HG02973 (cell line): ENCODE results near the gene SETD1A.
A peak's percentile ranks its signal among the peaks of the same experiment; 100 is the strongest.

Source experiments
- ATAC-seq: cut with Tn5 transposase; IDR thresholded peaks from one replicate; pipeline ENCODE4 v1.9.1; 2021; ENCODE audit warnings: moderate library complexity; ENCODE audit not compliant: unreplicated experiment

SETD1A gene

DNA sequence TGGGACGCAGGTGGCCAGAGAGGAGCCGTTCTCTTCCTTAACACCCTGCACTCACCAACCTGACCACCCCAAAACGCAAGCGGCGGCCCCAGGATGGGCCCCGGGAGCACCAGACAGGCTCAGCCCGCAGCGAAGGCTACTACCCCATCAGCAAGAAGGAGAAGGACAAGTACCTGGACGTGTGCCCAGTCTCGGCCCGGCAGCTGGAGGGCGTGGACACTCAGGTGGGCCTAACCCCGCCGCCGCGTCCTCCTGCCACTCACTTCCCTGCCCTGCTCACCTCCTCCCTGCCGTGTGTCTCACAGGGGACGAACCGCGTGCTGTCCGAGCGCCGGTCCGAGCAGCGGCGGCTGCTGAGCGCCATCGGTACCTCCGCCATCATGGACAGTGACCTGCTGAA lies 22.9 kb downstream of the SETD1A start:
- ATAC-seq, result no peak

DNA sequence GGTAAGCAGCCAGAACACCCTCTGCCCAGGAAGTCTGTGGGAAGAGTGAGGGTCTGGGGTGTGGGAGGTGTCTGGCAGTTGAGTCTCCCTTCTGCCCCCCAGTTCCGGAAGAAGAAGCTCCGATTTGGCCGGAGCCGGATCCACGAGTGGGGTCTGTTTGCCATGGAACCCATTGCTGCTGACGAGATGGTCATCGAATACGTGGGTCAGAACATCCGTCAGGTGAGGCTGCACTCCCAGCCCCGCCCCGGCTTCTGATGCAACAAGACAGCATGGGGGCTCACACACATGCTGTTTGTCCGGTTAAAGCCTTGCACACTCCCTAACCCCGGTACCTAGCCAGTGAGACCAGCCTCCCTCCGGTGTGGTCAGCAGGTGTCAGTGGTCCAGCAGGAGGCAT lies 23.4 kb downstream of the SETD1A start:
- no peak for ATAC-seq

DNA sequence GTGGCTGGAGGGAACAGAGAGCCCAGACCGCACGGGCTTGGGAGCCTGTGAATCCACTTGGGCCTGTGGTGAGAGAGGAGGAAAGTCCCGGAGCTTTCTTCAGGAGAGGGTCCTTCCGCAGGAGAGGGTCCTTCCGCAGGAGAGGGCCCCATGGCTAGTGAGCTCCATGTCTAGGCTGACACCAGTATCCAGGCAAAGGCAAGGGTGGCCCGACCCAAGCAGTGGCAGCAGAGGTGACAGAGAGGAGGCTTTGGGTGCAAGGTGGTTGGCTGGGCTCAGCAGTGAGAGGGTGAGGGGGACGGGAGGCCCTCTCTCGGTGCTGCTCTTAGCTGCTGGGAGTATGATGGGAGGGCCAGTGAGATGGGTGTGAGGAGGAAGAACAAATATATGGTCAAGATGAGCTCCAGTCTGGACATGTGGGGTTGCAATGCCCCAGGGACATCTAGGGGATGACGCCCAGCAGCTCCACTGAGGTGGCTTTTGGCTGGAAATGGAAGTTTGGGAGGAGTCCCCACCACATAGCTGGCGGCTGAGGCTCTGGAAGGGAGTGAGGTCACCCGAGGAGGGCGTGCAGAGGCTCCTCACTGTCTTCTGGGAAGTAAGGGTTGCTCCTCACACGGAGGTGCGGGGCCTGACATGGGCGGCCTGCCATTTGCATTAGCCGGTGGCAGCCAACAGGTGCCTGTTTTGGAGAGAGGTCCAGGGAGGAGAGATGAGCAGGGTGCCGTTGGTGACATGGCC lies 25.2 kb downstream of the SETD1A start:
- ATAC-seq, result no peak

DNA sequence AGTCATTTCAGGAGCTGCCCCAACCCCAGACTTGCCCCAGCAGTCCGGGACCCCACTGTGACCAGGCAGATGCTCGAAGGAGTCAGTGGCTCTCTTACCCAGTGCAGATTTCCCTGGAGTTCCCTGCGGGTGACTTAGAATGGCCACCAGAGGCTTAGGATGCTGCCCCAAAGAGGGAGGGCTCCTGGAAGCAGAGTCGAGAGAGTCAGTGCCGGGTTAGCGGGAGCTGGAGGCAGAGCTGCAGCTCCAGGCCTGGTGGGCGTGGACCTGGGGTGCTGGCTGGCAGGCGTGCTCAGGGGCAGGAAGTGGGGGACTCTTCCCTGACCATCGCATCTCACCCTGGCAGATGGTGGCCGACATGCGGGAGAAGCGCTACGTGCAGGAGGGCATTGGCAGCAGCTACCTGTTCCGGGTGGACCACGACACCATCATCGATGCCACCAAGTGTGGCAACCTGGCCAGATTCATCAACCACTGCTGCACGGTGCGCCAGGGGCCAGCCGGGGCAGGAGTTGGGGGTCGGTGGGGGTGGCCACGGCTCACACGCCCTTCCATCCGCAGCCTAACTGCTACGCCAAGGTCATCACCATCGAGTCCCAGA lies 25.8 kb downstream of the SETD1A start:
- no peak for ATAC-seq

DNA sequence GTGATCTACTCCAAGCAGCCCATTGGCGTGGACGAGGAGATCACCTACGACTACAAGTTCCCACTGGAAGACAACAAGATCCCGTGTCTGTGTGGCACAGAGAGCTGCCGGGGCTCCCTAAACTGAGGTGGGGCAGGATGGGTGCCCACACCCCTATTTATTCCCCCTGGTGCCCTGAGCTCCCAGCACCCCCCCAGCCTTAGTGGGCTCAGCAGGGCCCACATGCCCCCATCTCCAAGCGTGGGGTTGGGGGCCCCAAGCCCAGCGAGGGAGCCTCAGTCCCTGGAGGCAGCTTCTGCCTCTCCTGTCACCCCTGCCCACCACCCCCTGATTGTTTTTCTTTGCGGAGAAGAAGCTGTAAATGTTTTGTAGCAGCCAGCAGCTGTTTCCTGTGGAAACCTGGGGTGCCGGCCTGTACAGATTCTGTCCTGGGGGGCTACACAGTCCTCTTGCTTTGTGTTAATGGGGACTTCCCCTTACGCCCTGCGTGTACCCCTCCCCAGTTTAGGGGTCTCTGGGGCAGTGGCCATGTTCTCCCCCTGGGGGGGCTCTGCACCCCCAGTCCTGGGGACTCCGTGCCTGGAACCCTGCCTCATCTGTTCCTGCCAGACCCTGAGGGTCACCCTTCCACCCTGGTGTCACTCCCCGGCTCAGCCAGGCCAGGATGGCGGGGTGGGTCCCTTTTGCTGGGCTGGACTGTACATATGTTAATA lies 26.5 kb downstream of the SETD1A start:
- ATAC-seq, result no peak

DNA sequence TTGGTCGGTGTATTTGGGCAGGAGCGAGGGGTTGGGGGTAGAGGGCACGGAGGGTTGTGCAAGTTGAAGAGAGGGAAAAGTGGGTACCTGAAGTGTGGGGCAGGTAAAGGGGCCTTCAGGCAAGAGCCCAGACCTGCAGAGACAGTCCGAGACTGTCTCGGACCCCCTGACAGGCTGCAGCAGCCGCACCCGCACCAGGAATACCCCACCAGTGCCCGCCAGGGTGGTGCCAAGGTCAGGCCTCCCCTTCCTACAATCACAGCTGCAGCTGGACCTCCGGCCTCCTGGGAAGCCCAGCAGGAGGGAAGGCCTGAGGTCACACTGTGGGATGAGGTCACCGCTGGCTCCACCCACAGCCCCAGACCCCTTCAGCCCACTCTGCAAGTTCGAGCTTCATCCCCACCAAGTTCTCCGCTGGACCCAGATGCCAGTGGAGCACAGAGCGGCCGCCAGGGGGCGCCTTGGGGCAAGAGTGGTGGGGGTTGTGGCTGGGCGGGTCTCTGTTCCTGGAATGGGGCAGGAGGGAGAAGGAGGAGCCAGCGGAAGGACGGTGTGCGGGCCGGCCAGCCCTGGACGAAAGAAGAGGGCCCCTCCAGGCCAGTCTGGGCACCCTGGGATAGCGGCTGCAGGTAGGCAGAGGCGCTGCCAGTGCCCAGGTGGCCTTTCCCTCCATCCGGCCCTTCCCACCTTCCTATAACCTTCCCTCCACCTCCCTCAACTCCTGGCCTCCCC lies 27.3 kb downstream of the SETD1A start, which contains the start of gene HSD3B7:
TSS of gene HSD3B7 (plus strand) at position 539 of the 732 bp plus-strand sequence. CDS start 452 bp downstream, outside the sequence.
- ATAC-seq, result no peak

DNA sequence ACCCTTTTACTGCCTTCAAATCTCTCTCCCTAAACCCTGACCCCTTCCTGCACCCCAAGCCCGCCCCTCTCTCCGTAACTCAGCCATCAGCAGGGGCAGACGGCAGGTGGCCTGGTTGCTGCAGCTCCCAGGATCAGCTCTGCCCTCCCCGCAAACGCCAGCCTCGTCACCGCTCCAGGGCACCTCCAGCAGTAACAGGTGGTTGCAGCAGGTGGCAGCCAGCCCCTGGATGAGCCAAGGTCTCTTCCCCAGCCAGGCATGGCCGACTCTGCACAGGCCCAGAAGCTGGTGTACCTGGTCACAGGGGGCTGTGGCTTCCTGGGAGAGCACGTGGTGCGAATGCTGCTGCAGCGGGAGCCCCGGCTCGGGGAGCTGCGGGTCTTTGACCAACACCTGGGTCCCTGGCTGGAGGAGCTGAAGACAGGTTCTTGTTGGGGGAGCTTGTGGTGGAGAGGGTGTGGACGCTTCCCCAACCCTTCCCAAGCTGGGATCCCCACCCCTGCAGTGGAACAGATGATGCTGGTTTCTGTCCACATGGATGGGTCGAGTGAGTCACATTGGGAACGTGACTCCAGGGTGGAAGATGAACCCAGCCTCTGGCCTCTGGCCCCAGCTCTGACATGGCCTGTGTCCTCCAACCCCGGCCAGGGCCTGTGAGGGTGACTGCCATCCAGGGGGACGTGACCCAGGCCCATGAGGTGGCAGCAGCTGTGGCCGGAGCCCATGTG lies 28.0 kb downstream of the SETD1A start:
- no peak for ATAC-seq

DNA sequence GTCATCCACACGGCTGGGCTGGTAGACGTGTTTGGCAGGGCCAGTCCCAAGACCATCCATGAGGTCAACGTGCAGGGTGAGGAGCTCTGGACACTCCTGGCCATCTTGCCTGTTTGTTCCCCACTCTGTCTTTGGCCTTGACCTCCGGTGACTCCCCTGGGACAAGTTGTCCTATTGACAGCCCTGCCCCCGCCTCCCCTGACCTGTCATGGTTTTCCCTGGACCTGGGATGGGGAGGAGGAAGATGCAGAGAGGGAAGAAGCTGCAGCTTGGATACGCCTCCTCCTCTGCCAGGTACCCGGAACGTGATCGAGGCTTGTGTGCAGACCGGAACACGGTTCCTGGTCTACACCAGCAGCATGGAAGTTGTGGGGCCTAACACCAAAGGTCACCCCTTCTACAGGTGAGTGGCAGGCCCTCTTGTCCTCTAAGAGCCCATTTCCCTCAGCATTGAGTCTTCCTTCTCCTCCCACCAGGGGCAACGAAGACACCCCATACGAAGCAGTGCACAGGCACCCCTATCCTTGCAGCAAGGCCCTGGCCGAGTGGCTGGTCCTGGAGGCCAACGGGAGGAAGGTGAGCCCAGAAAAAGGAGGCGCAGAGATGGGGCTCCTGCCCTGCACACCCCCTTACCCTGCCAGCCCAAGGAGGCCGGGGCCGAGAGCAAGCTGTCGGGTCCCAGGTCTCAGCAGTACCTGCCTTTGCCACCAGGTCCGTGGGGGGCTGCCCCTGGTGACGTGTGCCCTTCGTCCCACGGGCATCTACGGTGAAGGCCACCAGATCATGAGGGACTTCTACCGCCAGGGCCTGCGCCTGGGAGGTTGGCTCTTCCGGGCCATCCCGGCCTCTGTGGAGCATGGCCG lies 28.8 kb downstream of the SETD1A start:
- ATAC-seq, result no peak

DNA sequence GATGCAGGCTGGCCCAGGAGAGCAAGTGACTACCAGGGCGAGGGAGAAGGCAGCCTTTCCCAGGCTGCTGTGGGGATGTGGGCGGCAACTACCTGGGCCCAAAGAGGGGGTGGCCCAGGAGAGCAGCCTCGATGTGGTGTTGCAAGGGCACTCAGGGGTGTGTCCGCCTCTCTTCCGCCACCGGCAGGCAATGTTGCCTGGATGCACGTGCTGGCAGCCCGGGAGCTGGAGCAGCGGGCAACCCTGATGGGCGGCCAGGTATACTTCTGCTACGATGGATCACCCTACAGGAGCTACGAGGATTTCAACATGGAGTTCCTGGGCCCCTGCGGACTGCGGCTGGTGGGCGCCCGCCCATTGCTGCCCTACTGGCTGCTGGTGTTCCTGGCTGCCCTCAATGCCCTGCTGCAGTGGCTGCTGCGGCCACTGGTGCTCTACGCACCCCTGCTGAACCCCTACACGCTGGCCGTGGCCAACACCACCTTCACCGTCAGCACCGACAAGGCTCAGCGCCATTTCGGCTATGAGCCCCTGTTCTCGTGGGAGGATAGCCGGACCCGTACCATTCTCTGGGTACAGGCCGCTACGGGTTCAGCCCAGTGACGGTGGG lies 30.1 kb downstream of the SETD1A start:
- no peak for ATAC-seq

DNA sequence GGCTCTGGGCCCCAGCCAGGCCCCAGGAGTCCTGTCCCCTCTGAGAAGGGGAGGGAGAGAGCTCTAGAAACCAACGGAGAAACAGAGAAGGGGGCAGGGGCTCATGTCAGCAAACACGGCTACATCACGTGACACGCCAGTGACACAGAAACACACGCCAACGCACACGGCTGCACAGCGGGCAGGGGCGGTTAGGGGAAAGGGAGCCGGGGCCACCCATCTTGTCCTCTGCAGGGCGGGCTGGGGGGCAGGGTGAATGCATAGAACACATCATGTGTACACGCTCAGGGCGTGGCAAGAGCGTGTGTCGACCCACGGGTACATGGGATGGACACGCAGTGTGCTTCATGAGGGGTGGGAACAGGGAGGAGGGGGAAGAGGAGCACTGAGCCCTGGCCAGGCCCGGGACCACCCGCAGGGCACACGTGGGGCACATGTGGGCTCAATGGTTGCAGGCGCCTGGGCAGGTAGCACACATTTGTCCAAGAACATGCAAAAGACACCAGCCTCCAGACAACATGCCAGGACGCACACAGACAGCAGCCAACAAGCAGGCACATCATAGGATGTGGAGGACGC lies 32.0 kb downstream of the SETD1A start:
- ATAC-seq, result no peak

DNA sequence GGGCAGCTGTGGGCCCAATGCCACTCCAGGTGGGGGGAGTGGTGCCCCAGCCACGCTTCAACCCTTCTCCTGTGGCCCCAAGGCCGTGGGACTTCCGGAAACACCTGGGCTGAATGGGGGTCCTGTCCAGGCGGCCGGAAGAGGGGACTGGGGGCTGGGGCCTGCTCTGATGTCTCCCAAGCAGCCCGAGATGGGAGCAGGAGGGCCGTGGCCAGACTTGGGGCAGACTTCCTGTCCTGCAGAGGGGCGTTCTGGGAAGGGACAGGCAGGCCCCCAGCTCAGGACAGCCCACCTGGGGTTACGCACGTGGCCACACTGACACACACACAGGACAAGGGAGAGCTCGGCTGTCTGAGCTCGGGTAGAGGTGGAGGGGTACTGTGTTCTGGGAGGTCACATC lies 32.6 kb downstream of the SETD1A start:
- ATAC-seq, result no peak

DNA sequence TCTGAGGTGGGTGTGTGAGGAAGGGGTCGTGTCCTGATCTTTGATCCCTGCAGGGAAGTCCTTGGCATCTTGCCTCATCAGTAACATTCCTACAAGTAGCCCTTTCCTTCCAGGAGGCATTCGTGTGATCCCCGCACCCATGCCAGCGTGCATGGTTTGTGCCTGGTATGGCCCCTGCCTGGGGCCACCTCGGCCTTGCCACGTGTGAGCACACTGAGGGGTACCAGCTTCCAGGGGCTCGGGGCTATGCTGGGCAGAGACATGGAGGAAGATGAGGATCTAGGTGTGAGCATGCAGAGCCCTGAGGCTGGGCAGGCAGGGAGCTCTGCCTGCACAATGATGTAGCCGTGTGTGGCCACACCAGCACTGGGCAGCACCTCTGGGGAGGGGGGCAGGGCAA lies 33.5 kb downstream of the SETD1A start:
- no peak for ATAC-seq

DNA sequence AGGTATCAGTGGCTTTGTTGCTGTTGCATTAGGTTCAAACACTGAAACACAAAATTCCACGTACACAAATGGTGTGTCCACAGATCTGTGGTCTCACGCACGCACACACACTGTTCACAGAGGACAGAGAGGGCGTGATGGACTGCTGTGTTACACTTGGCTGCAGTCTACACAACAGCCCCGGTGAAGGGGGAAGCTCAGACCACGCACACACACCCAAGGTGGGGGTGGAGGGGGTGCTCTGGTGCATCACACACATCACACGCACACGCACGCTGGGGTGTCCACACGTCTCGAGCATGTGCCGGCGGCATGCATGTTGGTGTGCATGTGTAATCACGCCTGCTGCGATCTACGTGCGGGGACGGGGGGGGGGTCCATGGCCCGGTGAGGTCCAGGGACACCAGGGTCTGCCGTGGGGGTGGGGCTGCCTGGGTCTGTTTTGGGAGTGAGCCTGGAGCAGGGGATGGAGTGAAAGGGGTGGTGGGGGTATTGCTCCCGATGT lies 34.8 kb downstream of the SETD1A start:
- ATAC-seq, result no peak

DNA sequence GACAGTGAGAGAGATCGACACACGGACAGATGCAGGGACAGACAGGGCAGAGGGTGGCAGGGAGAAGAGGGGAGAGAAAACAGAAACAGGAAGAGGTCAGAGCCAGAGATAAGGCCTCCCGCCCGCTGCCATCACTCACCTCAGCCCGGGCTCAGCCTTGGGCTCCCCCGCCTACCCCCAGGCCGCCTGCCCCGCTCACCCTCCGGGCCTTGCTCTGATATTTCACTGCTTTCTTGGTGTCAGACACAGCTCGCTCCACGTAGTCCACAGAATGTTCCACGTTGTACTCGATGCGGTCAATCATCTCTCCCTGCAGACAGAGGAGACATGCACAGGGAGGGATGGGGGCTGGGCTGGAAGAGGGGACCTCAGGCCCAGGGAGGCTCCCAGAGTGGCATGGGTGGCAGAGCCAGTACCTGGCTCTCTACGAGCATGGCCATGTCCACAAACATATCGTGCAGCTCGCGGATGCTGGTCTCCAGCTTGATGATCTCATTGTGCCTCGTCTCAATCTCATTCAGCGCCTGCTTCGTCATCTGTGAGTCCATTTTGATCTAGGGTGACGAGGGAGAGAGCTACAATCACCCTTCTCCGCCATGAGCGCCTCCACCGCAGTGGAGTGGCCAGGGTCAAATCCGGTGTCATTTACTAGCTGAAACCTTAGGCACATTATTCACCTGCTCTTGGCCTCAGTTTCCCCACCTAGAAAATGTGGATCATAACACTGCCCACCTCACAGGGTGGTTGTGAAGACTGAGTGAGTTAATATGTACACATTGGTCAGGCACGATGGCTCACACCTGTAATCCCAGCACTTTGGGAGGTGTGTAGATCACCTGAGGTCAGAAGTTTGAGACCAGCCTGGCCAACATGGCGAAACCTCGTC lies 35.6 kb downstream of the SETD1A start:
- no peak for ATAC-seq

DNA sequence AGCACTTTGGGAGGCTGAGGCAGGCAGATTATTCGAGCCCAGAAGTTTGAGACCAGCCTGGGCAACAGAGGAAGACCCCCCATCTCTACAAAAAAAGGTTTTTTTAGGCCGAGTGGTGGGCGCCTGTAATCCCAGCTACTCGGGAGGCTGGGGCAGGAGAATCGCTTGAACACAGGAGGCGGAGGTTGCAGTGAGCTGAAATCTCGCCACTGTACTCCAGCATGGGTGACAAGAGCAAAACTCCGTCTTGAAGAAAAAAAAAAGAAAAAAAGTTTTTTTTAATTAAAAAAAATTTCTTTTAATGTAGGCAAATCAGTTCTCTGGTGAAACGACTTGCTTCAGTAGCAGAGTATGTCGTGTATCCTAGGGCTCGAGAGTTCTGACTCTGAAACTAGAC lies 38.4 kb downstream of the SETD1A start:
- no peak for ATAC-seq

DNA sequence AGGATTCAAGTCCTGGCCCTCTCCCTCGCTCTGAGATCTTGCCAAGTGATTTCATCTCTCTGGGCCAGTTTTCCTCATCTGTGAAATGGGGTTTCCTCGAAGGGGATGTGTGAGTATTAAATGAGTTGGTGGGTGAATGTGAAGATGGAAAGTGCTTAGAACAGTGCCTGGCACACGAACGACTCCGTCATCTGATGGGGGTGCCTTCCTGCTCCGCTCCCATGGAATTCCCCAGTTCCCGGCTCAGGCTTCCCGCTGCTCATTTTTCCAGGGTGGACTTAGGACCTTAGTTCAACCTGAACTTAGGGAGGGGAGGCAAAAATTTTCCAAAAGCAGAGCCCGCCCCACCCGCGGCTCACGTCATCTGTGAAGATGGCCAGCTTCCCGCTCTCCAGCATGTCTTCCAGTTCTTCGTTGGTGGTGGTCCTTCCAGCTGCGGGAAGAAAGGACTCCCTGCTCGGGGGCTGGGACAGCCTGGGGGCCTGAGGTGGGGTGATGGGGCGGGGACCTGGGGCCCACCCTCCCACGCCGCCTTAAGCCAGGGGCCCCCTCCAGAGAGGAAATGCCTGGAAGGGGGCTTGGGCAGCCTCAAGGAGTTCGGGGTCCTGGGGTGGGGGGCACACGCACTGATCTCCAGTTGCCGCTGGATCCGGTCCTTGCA lies 38.9 kb downstream of the SETD1A start:
- no peak for ATAC-seq

DNA sequence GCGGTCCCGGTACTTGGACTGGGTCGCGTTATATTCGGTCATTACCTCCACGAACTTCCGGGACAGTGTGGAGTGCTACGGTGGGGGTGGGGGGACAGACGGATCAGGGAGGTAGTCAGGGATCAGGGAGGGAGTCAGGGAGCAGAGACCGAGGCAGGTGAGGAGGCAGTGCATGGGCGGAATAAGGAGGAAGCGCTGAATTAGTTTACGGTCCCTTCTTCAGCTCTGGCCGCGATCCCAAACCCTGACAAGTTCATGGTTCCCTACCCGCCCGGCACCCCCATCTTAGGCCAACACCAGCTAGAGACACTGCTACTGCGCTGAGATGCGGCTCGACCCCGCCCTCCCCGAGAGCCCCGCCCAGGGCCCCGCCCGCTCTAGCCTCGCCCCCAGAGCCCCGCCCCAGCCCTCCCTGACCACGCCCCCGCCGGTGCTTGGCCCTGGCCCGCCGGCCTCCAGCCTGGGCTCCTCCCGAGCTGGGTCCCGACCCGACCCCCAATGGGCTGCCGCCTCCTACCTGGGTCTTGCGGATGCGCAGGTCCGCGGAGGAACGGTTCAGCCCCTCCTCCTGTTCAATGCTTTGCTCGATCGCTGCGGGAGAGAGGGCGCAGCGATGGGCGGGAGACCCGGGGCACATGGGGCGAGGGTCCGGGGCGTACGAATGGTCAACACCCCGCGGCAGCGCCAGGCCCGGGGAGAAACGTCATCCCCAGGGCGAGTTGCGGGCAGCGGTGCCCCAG lies 39.6 kb downstream of the SETD1A start:
- ATAC-seq, result peak; percentile 68
